ENCODE measurements around the gene PARD3.
A peak's percentile ranks its signal among the peaks of the same experiment; 100 is the strongest.

Gene PARD3

GRCh38 chr10:34825414-34825813 lies 10.3 kb upstream of the PARD3 start:
- CTCF ChIA-PET = interaction anchor here (0.7 to 1.1 kb wide), 3 partner anchors 10 to 936 kb away, joined by 3 to 4 read pairs (median 3); no protein-coding TSS in a partner anchor
- Histone ChIP-seq H3K4me1 (ENCODE audit: control extremely low read depth in 1 of 4, control insufficient read depth in 4 of 4, insufficient read depth in 4 of 4, low read length in 3 of 4) (peaks cover 0 to 3% (median 0%) of the 10 kb centered on the region in 4 experiments), H3K4me3 (ENCODE audit: control insufficient read depth in 1 of 7, extremely low read depth in 1 of 7, insufficient read depth in 4 of 7, low read depth in 2 of 7, low read length in 6 of 7) (no peak overlapping the region), H3K9me3 (ENCODE audit: control extremely low read depth in 1 of 5, control insufficient read depth in 4 of 5, insufficient read depth in 2 of 5, low read depth in 1 of 5, low read length in 4 of 5) (no peaks in the 10 kb centered on the region), H3K27ac (ENCODE audit: insufficient read depth in 1 of 2, low read depth in 1 of 2, low read length in 2 of 2, poor library complexity in 1 of 2, severe bottlenecking in 2 of 2) (no peak overlapping the region), H3K27me3 (replicated peaks in 2 of 5; ENCODE audit: control insufficient read depth in 4 of 5, insufficient read depth in 5 of 5, low read length in 4 of 5) (peaks cover 0 to 22% (median 2%) of the 10 kb centered on the region in 5 experiments), H3K36me3 (ENCODE audit: control insufficient read depth in 4 of 4, insufficient read depth in 4 of 4, low read length in 3 of 4) (no peaks in the 10 kb centered on the region)
- WGBS (ENCODE audit: insufficient coverage) = 78% methylated on average over 2 of the region's 2 CpGs
- DNase-seq = no peak
- POLR2A ChIA-PET = no interaction called here

- peaks cover 0 to 17% (median 2%) of the 10 kb centered on the region in 5 experiments for H3K27me3 ChIP-seq (replicated peaks in 2 of 5; ENCODE audit: control insufficient read depth in 4 of 5, insufficient read depth in 5 of 5, low read length in 4 of 5)
- peak in 2 of 3 donors; percentile 17 to 19 for DNase-seq
- CTCF ChIA-PET = interaction anchor here (1.0 to 1.1 kb wide), 2 partner anchors 9 to 16 kb away, joined by 3 to 4 read pairs; no protein-coding TSS in a partner anchor
- H3K9me3 ChIP-seq (ENCODE audit: control extremely low read depth in 1 of 5, control insufficient read depth in 4 of 5, insufficient read depth in 2 of 5, low read depth in 1 of 5, low read length in 4 of 5) = no peaks in the 10 kb centered on the region
- POLR2A ChIA-PET = no interaction called here
- no peak overlapping the region for H3K27ac ChIP-seq (ENCODE audit: insufficient read depth in 1 of 2, low read depth in 1 of 2, low read length in 2 of 2, poor library complexity in 1 of 2, severe bottlenecking in 2 of 2)
- H3K4me3 ChIP-seq (ENCODE audit: control insufficient read depth in 1 of 7, extremely low read depth in 1 of 7, insufficient read depth in 4 of 7, low read depth in 2 of 7, low read length in 6 of 7) = no peak overlapping the region
- H3K4me1 ChIP-seq (ENCODE audit: control extremely low read depth in 1 of 4, control insufficient read depth in 4 of 4, insufficient read depth in 4 of 4, low read length in 3 of 4) = no peaks in the 10 kb centered on the region
- no peaks in the 10 kb centered on the region for H3K36me3 ChIP-seq (ENCODE audit: control insufficient read depth in 4 of 4, insufficient read depth in 4 of 4, low read length in 3 of 4)
- WGBS (ENCODE audit: insufficient coverage) = 20% methylated on average over 1 of the region's 2 CpGs
Measured at GRCh38 chr10:34824870-34825269, 9.8 kb upstream of the PARD3 start.

- Histone ChIP-seq H3K4me3 (ENCODE audit: control insufficient read depth in 1 of 7, extremely low read depth in 1 of 7, insufficient read depth in 4 of 7, low read depth in 2 of 7, low read length in 6 of 7) (no peak overlapping the region), H3K27me3 (replicated peaks in 2 of 5; ENCODE audit: control insufficient read depth in 4 of 5, insufficient read depth in 5 of 5, low read length in 4 of 5) (peaks cover 0 to 35% (median 10%) of the 10 kb centered on the region in 5 experiments), H3K36me3 (ENCODE audit: control insufficient read depth in 4 of 4, insufficient read depth in 4 of 4, low read length in 3 of 4) (no peaks in the 10 kb centered on the region), H3K27ac (ENCODE audit: insufficient read depth in 1 of 2, low read depth in 1 of 2, low read length in 2 of 2, poor library complexity in 1 of 2, severe bottlenecking in 2 of 2) (no peak overlapping the region), H3K9me3 (ENCODE audit: control extremely low read depth in 1 of 5, control insufficient read depth in 4 of 5, insufficient read depth in 2 of 5, low read depth in 1 of 5, low read length in 4 of 5) (no peaks in the 10 kb centered on the region), H3K4me1 (ENCODE audit: control extremely low read depth in 1 of 4, control insufficient read depth in 4 of 4, insufficient read depth in 4 of 4, low read length in 3 of 4) (no peaks in the 10 kb centered on the region)
- 93% methylated on average over 5 of the region's 6 CpGs for WGBS (ENCODE audit: insufficient coverage)
- CTCF ChIA-PET = no interaction called here
- POLR2A ChIA-PET = interaction anchor here (0.6 kb wide), 1 partner anchor 59 kb away, joined by 4 read pairs; no protein-coding TSS in a partner anchor
- no peak for DNase-seq
Measured at GRCh38 chr10:34821587-34822585, 6.8 kb upstream of the PARD3 start.

- H3K27me3 ChIP-seq (replicated peaks in 2 of 5; ENCODE audit: control insufficient read depth in 4 of 5, insufficient read depth in 5 of 5, low read length in 4 of 5) = peaks cover 4 to 51% (median 32%) of the 10 kb centered on the region in 5 experiments
- no peak overlapping the region for H3K27ac ChIP-seq (ENCODE audit: insufficient read depth in 1 of 2, low read depth in 1 of 2, low read length in 2 of 2, poor library complexity in 1 of 2, severe bottlenecking in 2 of 2)
- WGBS (ENCODE audit: insufficient coverage) = 80% methylated on average over 2 of the region's 3 CpGs
- CTCF ChIA-PET = interaction anchor here (0.6 kb wide), 2 partner anchors 67 to 87 kb away, joined by 3 to 4 read pairs; no protein-coding TSS in a partner anchor
- POLR2A ChIA-PET = interaction anchor here (0.6 kb wide), 1 partner anchor 25 kb away, joined by 4 read pairs; no protein-coding TSS in a partner anchor
- DNase-seq = no peak
- peaks cover 0 to 21% (median 15%) of the 10 kb centered on the region in 4 experiments for H3K4me1 ChIP-seq (ENCODE audit: control extremely low read depth in 1 of 4, control insufficient read depth in 4 of 4, insufficient read depth in 4 of 4, low read length in 3 of 4)
- no peak overlapping the region for H3K4me3 ChIP-seq (ENCODE audit: control insufficient read depth in 1 of 7, extremely low read depth in 1 of 7, insufficient read depth in 4 of 7, low read depth in 2 of 7, low read length in 6 of 7)
- no peaks in the 10 kb centered on the region for H3K9me3 ChIP-seq (ENCODE audit: control extremely low read depth in 1 of 5, control insufficient read depth in 4 of 5, insufficient read depth in 2 of 5, low read depth in 1 of 5, low read length in 4 of 5)
- H3K36me3 ChIP-seq (ENCODE audit: control insufficient read depth in 4 of 4, insufficient read depth in 4 of 4, low read length in 3 of 4) = no peaks in the 10 kb centered on the region
Measured at GRCh38 chr10:34817586-34817985, 2.5 kb upstream of the PARD3 start.

GRCh38 chr10:34817054-34817453 lies 2.0 kb upstream of the PARD3 start:
- CTCF ChIA-PET = interaction anchor here (0.6 kb wide), 1 partner anchor 66 kb away, joined by 4 read pairs; no protein-coding TSS in a partner anchor
- WGBS (ENCODE audit: insufficient coverage) = 96% methylated on average over 16 of the region's 16 CpGs
- POLR2A ChIA-PET = interaction anchor here (0.6 kb wide), 1 partner anchor 26 kb away, joined by 4 read pairs; no protein-coding TSS in a partner anchor

GRCh38 chr10:34816501-34817002 lies 1.5 kb upstream of the PARD3 start:
- Histone ChIP-seq H3K4me1 (ENCODE audit: control extremely low read depth in 1 of 4, control insufficient read depth in 4 of 4, insufficient read depth in 4 of 4, low read length in 3 of 4) (peaks cover 0 to 21% (median 15%) of the 10 kb centered on the region in 4 experiments), H3K9me3 (ENCODE audit: control extremely low read depth in 1 of 5, control insufficient read depth in 4 of 5, insufficient read depth in 2 of 5, low read depth in 1 of 5, low read length in 4 of 5) (no peaks in the 10 kb centered on the region), H3K27me3 (replicated peaks in 2 of 5; ENCODE audit: control insufficient read depth in 4 of 5, insufficient read depth in 5 of 5, low read length in 4 of 5) (peaks cover 5 to 60% (median 34%) of the 10 kb centered on the region in 5 experiments), H3K36me3 (ENCODE audit: control insufficient read depth in 4 of 4, insufficient read depth in 4 of 4, low read length in 3 of 4) (no peaks in the 10 kb centered on the region), H3K4me3 (ENCODE audit: control insufficient read depth in 1 of 7, extremely low read depth in 1 of 7, insufficient read depth in 4 of 7, low read depth in 2 of 7, low read length in 6 of 7) (peak overlapping the region in 4 of 7 experiments; percentile 15 to 77 (median 50)), H3K27ac (ENCODE audit: insufficient read depth in 1 of 2, low read depth in 1 of 2, low read length in 2 of 2, poor library complexity in 1 of 2, severe bottlenecking in 2 of 2) (no peak overlapping the region)
- peak in 2 of 3 donors; percentile 23 to 37 for DNase-seq
- ChIA-PET CTCF (interaction anchor here (1.2 kb wide), 1 partner anchor 8 kb away, joined by 4 read pairs; no protein-coding TSS in a partner anchor), POLR2A (no interaction called here)
- WGBS (ENCODE audit: insufficient coverage) = 1% methylated on average over 9 of the region's 10 CpGs

More at GRCh38 chr10:34817054-34817453, 2.0 kb upstream of the PARD3 start:
- DNase-seq = no peak
- Histone ChIP-seq H3K4me1 (ENCODE audit: control extremely low read depth in 1 of 4, control insufficient read depth in 4 of 4, insufficient read depth in 4 of 4, low read length in 3 of 4) (peaks cover 0 to 21% (median 15%) of the 10 kb centered on the region in 4 experiments), H3K4me3 (ENCODE audit: control insufficient read depth in 1 of 7, extremely low read depth in 1 of 7, insufficient read depth in 4 of 7, low read depth in 2 of 7, low read length in 6 of 7) (no peak overlapping the region), H3K36me3 (ENCODE audit: control insufficient read depth in 4 of 4, insufficient read depth in 4 of 4, low read length in 3 of 4) (no peaks in the 10 kb centered on the region), H3K27ac (ENCODE audit: insufficient read depth in 1 of 2, low read depth in 1 of 2, low read length in 2 of 2, poor library complexity in 1 of 2, severe bottlenecking in 2 of 2) (no peak overlapping the region), H3K27me3 (replicated peaks in 2 of 5; ENCODE audit: control insufficient read depth in 4 of 5, insufficient read depth in 5 of 5, low read length in 4 of 5) (peaks cover 5 to 56% (median 33%) of the 10 kb centered on the region in 5 experiments), H3K9me3 (ENCODE audit: control extremely low read depth in 1 of 5, control insufficient read depth in 4 of 5, insufficient read depth in 2 of 5, low read depth in 1 of 5, low read length in 4 of 5) (no peaks in the 10 kb centered on the region)
